Measurements from ENCODE around the gene SIRPB1. TPM values are rescaled to one million over a fixed set of nuclear protein-coding genes. Genes with fewer than 3 reads are reported as not detected.
"Not testable (repeated sequence)": the region's sequence is repeated elsewhere in the genome, so short reads cannot be mapped to it uniquely, and the experiment has no call there.

Gene SIRPB1
- total RNA-seq, 2 donors from 2014 or later = 0.82 to 1.0 TPM

DNA sequence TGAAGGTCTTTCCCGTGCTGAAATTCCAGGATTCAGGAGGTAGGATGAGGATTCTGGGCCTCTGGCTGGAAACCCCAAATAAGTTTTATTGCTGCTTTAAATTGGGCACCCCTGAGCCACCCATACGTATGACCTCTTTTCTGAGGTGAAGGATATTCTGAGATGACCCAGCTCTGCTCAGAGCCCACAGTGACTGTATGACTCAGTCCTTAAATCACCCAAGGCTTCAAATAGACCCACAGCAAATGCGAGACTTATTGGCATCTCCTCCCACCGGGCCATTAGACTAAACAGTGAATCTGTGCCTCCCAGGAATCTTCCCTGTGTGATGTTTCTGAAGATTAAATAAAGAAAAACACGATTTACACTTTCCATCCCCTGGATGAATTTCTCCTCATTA lies 28.3 kb upstream of the SIRPB1 start:
- Histone ChIP-seq H3K27me3 (no peaks in the 10 kb centered on the region), H3K9me3 (no peaks in the 10 kb centered on the region), H3K27ac (no peak overlapping the region), H3K4me1 (no peaks in the 10 kb centered on the region), H3K4me3 (no peak overlapping the region), H3K36me3 (no peaks in the 10 kb centered on the region), H3K9ac (ENCODE audit: low read depth in 2 of 2, low read length in 2 of 2) (no peak overlapping the region)
- no peak for DNase-seq
- intact Hi-C loops (cut with DNase I) = no loop called here
- TF ChIP-seq, protein P1, sequence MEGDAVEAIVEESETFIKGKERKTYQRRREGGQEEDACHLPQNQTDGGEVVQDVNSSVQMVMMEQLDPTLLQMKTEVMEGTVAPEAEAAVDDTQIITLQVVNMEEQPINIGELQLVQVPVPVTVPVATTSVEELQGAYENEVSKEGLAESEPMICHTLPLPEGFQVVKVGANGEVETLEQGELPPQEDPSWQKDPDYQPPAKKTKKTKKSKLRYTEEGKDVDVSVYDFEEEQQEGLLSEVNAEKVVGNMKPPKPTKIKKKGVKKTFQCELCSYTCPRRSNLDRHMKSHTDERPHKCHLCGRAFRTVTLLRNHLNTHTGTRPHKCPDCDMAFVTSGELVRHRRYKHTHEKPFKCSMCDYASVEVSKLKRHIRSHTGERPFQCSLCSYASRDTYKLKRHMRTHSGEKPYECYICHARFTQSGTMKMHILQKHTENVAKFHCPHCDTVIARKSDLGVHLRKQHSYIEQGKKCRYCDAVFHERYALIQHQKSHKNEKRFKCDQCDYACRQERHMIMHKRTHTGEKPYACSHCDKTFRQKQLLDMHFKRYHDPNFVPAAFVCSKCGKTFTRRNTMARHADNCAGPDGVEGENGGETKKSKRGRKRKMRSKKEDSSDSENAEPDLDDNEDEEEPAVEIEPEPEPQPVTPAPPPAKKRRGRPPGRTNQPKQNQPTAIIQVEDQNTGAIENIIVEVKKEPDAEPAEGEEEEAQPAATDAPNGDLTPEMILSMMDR (IDR thresholded peaks at IDR 0.05) = no peak

DNA sequence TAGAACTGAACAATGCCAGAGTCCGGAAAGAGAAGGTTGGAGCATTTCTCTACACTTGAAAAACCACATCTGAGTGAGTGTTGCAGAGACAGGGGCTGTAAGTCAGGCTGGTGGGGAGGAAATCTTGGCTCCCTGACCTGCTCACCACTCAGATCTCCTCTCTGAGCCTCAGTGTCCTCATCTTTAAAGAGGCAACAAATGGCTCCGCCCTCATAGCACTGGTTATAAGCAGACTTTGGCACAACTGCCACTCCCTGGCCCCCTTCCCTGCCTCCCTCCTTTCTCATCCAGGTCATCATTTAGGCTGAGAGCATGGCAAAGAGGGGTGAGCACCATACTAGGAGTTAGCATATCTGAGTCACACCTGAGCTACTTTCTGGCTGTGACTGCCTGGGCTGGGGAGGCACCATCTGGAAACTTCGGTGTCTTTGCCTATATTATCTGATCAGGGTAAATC lies 27.2 kb upstream of the SIRPB1 start:
- H3K27me3 ChIP-seq = no peaks in the 10 kb centered on the region
- intact Hi-C loops (cut with DNase I) = no loop called here
- no peak overlapping the region for H3K4me3 ChIP-seq
- H3K36me3 ChIP-seq = no peaks in the 10 kb centered on the region
- no peak for DNase-seq
- no peak overlapping the region for H3K27ac ChIP-seq
- H3K4me1 ChIP-seq = no peaks in the 10 kb centered on the region
- no peak overlapping the region for H3K9ac ChIP-seq (ENCODE audit: low read depth in 2 of 2, low read length in 2 of 2)
- H3K9me3 ChIP-seq = no peaks in the 10 kb centered on the region
- TF ChIP-seq, protein P1 (IDR thresholded peaks at IDR 0.05) = no peak

DNA sequence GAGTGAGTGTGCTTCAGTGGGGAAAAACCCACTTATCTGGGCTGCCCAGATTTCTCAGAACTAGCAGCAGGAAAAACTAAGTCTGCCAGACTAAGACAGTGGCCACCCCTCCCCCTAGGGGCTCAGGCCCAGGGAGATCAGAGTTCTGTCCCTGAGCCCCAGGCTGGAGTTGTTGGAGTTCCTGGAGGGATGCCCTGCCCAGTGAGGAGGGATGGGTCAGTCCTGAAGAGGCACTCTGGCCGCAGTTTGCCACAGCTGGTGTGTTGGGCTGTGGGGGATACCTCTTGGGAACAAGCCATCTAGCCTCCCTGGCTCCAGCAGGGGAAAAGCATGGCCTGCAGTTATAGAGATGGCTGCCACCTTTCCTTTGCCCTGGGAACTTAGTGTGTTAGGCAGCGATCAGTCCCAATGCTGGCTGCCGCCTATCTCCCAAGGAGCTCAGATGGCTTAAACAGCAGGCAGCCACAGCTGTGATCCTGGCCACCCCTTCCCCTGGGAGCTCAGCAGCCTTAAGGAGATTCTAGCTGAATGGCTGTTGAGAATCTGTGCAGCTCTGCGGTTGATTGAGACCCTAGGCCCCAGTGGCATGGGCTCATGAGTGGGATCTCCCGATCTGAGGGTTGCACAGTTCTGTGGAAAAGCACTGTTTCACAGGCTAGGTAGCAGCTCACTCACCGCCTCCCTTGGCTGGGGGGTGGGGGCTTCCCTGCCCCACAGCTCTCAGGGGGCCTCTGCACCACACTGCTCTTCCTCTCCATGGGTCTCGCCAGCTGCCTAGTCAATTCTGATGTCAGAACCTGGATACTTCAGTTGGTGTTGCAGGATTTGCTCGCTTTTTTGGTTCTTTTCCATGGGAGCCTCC lies 24.5 kb upstream of the SIRPB1 start:
- Histone ChIP-seq H3K4me3 (no peak overlapping the region), H3K27me3 (no peaks in the 10 kb centered on the region), H3K9ac (ENCODE audit: low read depth in 2 of 2, low read length in 2 of 2) (no peak overlapping the region), H3K4me1 (no peaks in the 10 kb centered on the region), H3K27ac (no peak overlapping the region), H3K9me3 (no peaks in the 10 kb centered on the region), H3K36me3 (no peaks in the 10 kb centered on the region)
- intact Hi-C loops (cut with DNase I) = no loop called here
- no peak for DNase-seq
- TF ChIP-seq, protein P1 (IDR thresholded peaks at IDR 0.05) = no peak

DNA sequence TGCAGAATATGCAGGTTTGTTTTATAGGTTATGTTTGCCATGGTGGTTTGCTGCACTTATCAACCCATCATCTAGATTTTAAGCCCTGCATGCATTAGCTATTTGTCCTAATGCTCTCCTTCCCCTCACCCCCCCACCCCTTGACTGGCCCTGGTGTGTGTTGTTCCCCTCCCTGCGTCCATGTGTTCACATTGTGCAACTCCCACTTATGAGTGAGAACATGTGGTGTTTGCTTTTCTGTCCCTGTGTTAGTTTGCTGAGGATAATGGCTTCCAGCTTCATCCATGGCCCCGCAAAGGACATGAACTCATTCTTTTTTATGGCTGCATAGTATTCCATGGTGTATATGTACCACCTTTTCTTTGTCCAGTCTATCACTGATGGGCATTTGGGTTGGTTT lies 18.8 kb upstream of the SIRPB1 start:
- H3K36me3 ChIP-seq; H3K4me1 ChIP-seq; H3K9ac ChIP-seq (ENCODE audit: low read depth in 2 of 2, low read length in 2 of 2); H3K9me3 ChIP-seq; intact Hi-C loops (cut with DNase I); DNase-seq; H3K4me3 ChIP-seq; H3K27me3 ChIP-seq; H3K27ac ChIP-seq: not testable (repeated sequence)

DNA sequence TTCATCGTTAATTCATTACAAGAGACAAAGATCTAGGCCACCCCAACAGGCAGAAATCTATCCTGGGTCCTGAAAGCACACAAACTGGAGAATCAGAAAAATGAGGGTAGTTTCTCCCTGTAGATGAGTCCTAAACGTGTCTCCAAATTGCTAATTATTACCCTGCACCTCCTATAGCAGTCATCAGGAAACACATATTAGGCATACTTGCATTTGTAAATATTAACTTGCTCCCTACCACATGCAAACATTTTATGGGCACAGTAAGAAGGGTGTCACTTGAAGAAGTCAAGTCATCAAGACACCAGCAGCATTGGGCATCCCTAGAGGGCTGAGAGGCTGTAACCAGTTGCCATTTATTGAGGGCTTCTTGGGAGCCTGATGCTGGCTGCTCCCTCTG lies 17.9 kb upstream of the SIRPB1 start:
- Histone ChIP-seq H3K27me3 (no peaks in the 10 kb centered on the region), H3K9me3 (no peaks in the 10 kb centered on the region), H3K9ac (ENCODE audit: low read depth in 2 of 2, low read length in 2 of 2) (no peak overlapping the region), H3K27ac (no peak overlapping the region), H3K4me1 (no peaks in the 10 kb centered on the region), H3K4me3 (no peak overlapping the region), H3K36me3 (no peaks in the 10 kb centered on the region)
- no peak for DNase-seq
- intact Hi-C loops (cut with DNase I) = no loop called here
- TF ChIP-seq, protein P1 (IDR thresholded peaks at IDR 0.05) = no peak

DNA sequence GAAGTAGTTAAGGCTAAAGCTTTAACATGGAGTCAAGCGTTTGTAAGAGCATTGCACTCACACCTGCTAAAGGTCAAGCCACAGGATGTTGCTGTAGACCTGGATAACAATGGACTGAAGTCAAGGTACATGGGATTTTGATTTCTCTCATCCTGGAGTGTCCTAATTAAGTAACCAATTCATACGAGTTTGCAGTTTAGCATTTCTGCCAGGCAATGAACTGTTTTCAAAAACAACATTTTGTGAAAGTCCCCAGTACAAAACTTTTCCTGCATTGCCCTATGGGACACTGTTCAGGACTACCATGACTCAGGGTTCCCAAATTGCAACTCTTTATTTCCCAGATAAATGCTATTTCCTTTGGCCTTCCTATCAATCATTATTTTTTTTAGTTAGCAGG lies 17.4 kb upstream of the SIRPB1 start:
- H3K4me3 ChIP-seq = no peak overlapping the region
- H3K36me3 ChIP-seq = no peaks in the 10 kb centered on the region
- no peaks in the 10 kb centered on the region for H3K4me1 ChIP-seq
- H3K27ac ChIP-seq = no peak overlapping the region
- TF ChIP-seq, protein P1 (IDR thresholded peaks at IDR 0.05) = no peak
- no peak for DNase-seq
- H3K9me3 ChIP-seq = no peaks in the 10 kb centered on the region
- no peaks in the 10 kb centered on the region for H3K27me3 ChIP-seq
- no peak overlapping the region for H3K9ac ChIP-seq (ENCODE audit: low read depth in 2 of 2, low read length in 2 of 2)
- intact Hi-C loops (cut with DNase I) = no loop called here

Data from colonic mucosa (tissue), 4 donors.